HEK293 (cell line): ENCODE data around the gene KRTAP10-1.

Source experiments
- CTCF ChIA-PET: fragments of 350-600 bp; formaldehyde crosslinking; extraction: SDS; loops from one replicate; lab custom pipeline; 2021; ENCODE audit warnings: antibody characterized with exemption; lab: Yijun Ruan, JAX
- POLR2A ChIA-PET: fragments of 300-600 bp; formaldehyde crosslinking; extraction: SDS; loops from one replicate; lab custom pipeline; 2020; ENCODE audit warnings: antibody characterized with exemption, inconsistent platforms; lab: Yijun Ruan, JAX
- H3K27ac ChIP-seq: fragments of 200-500 bp; sonication (Bioruptor generic); 2 replicates; pipeline ENCODE4 v1.5.1; 2014; ENCODE audit warnings: low read depth, low read length, control low read depth, inconsistent platforms; ENCODE audit errors: extremely low read depth
- H3K36me3 ChIP-seq, 2 experiments: fragments of 200-500 bp in 1 of 2; sonication (Bioruptor generic) in 1 of 2; 1 replicate in 1 of 2; 2 replicates in 1 of 2; pipeline ENCODE4 v1.5.1; 2014 to 2017; ENCODE audit warnings: inconsistent platforms in 2 of 2, low read length in 2 of 2; ENCODE audit not compliant: control insufficient read depth in 2 of 2, insufficient read depth in 1 of 2
- H3K4me1 ChIP-seq: fragments of 200-500 bp; sonication (Bioruptor generic); 2 replicates; pipeline ENCODE4 v1.5.1; 2014; ENCODE audit warnings: mild to moderate bottlenecking, low read length, inconsistent platforms; ENCODE audit not compliant: control insufficient read depth, insufficient read depth
- H3K4me3 ChIP-seq: 2 replicates; pipeline ENCODE4 v1.5.1; 2011; ENCODE audit warnings: low read depth, mild to moderate bottlenecking, control low read depth, low read length, moderate library complexity
- H3K9me3 ChIP-seq: fragments of 200-500 bp; sonication (Bioruptor generic); 2 replicates; pipeline ENCODE4 v1.5.1; 2014; ENCODE audit warnings: low read depth, low read length, inconsistent platforms; ENCODE audit not compliant: control insufficient read depth, insufficient read depth
- BCL6B ChIP-seq: fragments of 450-650 bp; formaldehyde crosslinking; IDR thresholded peaks from 2 replicates; pipeline ENCODE4 v1.5.1; 2017; ENCODE audit warnings: missing biosample characterization, missing genetic modification characterization
- KLF7 ChIP-seq: fragments of 450-650 bp; formaldehyde crosslinking; IDR thresholded peaks from 2 replicates; pipeline ENCODE4 v1.5.1; 2016; ENCODE audit warnings: missing biosample characterization, missing genetic modification characterization, borderline replicate concordance
- MEIS1 ChIP-seq: sonication (generic); formaldehyde crosslinking; IDR thresholded peaks from 2 replicates; pipeline ENCODE4 v1.8.1; 2022; ENCODE audit warnings: missing genetic modification reagents, mild to moderate bottlenecking, borderline replicate concordance
- PRDM10 ChIP-seq: fragments of 450-650 bp; formaldehyde crosslinking; IDR thresholded peaks from 2 replicates; pipeline ENCODE4 v1.5.1; 2016; ENCODE audit warnings: missing biosample characterization, missing genetic modification characterization
- PRDM4 ChIP-seq: fragments of 450-650 bp; formaldehyde crosslinking; IDR thresholded peaks from 2 replicates; pipeline ENCODE4 v1.5.1; 2017; ENCODE audit warnings: missing biosample characterization, missing genetic modification characterization
- PRDM6 ChIP-seq: fragments of 450-650 bp; formaldehyde crosslinking; IDR thresholded peaks from 2 replicates; pipeline ENCODE4 v1.5.1; 2017; ENCODE audit warnings: missing biosample characterization, missing genetic modification characterization
- SALL2 ChIP-seq: fragments of 450-650 bp; formaldehyde crosslinking; IDR thresholded peaks from 2 replicates; pipeline ENCODE4 v1.5.0; 2017; ENCODE audit warnings: missing biosample characterization, mild to moderate bottlenecking, missing genetic modification characterization, borderline replicate concordance
- SP2 ChIP-seq: fragments of 450-650 bp; formaldehyde crosslinking; IDR thresholded peaks from 2 replicates; pipeline ENCODE4 v1.5.1; 2016; ENCODE audit warnings: missing biosample characterization, missing genetic modification characterization
- ZBTB1 ChIP-seq: fragments of 450-650 bp; formaldehyde crosslinking; IDR thresholded peaks from 2 replicates; pipeline ENCODE4 v1.5.1; 2016; ENCODE audit warnings: missing biosample characterization, missing genetic modification characterization
- ZBTB17 ChIP-seq: fragments of 450-650 bp; formaldehyde crosslinking; IDR thresholded peaks from 2 replicates; pipeline ENCODE4 v1.5.1; 2016; ENCODE audit warnings: missing biosample characterization, missing genetic modification characterization
- ZBTB21 ChIP-seq: fragments of 450-650 bp; formaldehyde crosslinking; IDR thresholded peaks from 2 replicates; pipeline ENCODE4 v1.5.1; 2017; ENCODE audit warnings: missing biosample characterization, missing genetic modification characterization
- ZBTB8A ChIP-seq: fragments of 450-650 bp; formaldehyde crosslinking; IDR thresholded peaks from 2 replicates; pipeline ENCODE4 v1.5.1; 2016; ENCODE audit warnings: missing biosample characterization, missing genetic modification characterization
- ZFP3 ChIP-seq: fragments of 450-650 bp; formaldehyde crosslinking; IDR thresholded peaks from 2 replicates; pipeline ENCODE4 v1.5.1; 2016; ENCODE audit warnings: low read depth, missing biosample characterization, missing genetic modification characterization
- ZIC2 ChIP-seq: fragments of 450-650 bp; formaldehyde crosslinking; IDR thresholded peaks from 2 replicates; pipeline ENCODE4 v1.5.1; 2016; ENCODE audit warnings: missing biosample characterization, missing genetic modification characterization
- ZNF138 ChIP-seq: fragments of 450-650 bp; formaldehyde crosslinking; IDR thresholded peaks from 2 replicates; pipeline ENCODE4 v1.5.1; 2016; ENCODE audit warnings: missing biosample characterization, missing genetic modification characterization, borderline replicate concordance
- ZNF223 ChIP-seq: fragments of 450-650 bp; formaldehyde crosslinking; IDR thresholded peaks from 2 replicates; pipeline ENCODE4 v1.5.1; 2016; ENCODE audit warnings: missing biosample characterization, missing genetic modification characterization
- ZNF274 ChIP-seq, 2 experiments: fragments of 200-500 bp in 1 of 2; fragments of 450-650 bp in 1 of 2; sonication (Bioruptor generic) in 1 of 2; formaldehyde crosslinking in 1 of 2; IDR thresholded peaks; 2 replicates each; pipeline versions ENCODE4 v1.5.1 to v1.6.1; 2014 to 2016; ENCODE audit warnings: borderline replicate concordance in 1 of 2, inconsistent platforms in 1 of 2, low read length in 1 of 2, missing biosample characterization in 1 of 2, missing genetic modification characterization in 1 of 2
- ZNF324 ChIP-seq: fragments of 450-650 bp; formaldehyde crosslinking; IDR thresholded peaks from 2 replicates; pipeline ENCODE4 v1.5.1; 2016; ENCODE audit warnings: missing biosample characterization, missing genetic modification characterization
- ZNF391 ChIP-seq: fragments of 450-650 bp; formaldehyde crosslinking; IDR thresholded peaks from 2 replicates; pipeline ENCODE4 v1.5.1; 2016; ENCODE audit warnings: low read depth, missing biosample characterization, missing genetic modification characterization, borderline replicate concordance
- ZNF529 ChIP-seq: fragments of 450-650 bp; formaldehyde crosslinking; IDR thresholded peaks from 2 replicates; pipeline ENCODE4 v1.5.1; 2017; ENCODE audit warnings: missing genetic modification characterization, missing biosample characterization; ENCODE audit not compliant: insufficient replicate concordance
- ZSCAN18 ChIP-seq: fragments of 450-650 bp; formaldehyde crosslinking; IDR thresholded peaks from 2 replicates; pipeline ENCODE4 v1.5.1; 2016; ENCODE audit warnings: missing biosample characterization, missing genetic modification characterization

The KRTAP10-1 gene

GRCh38 chr21:44529503-44530125 is 10.4 kb downstream of the KRTAP10-1 start:
- H3K27ac ChIP-seq: no peak overlapping the region
- H3K4me3 ChIP-seq: no peak overlapping the region
- no peaks in the 10 kb centered on the region for H3K4me1 ChIP-seq
- no peaks in the 10 kb centered on the region for H3K9me3 ChIP-seq
- no peaks in the 10 kb centered on the region for H3K36me3 ChIP-seq
- POLR2A ChIA-PET: no interaction called here
- TF ChIP-seq ZIC2 (tag by site-specific recombination): peak; percentile 74
- no peak for TF ChIP-seq ZSCAN18 (tag by site-specific recombination)
- CTCF ChIA-PET: interaction anchor here (0.9 kb wide), 1 partner anchor 19 kb away, joined by 3 read pairs; no protein-coding TSS in a partner anchor

- H3K4me1 ChIP-seq: no peaks in the 10 kb centered on the region
- TF ChIP-seq ZNF529 (tag by site-specific recombination): no peak
- TF ChIP-seq ZNF324 (tag by site-specific recombination): no peak
- TF ChIP-seq KLF7: no peak
- TF ChIP-seq SALL2: no peak
- no peak for TF ChIP-seq ZBTB17 (tag by site-specific recombination)
- TF ChIP-seq PRDM4 (tag by site-specific recombination): no peak
- TF ChIP-seq PRDM10 (tag by site-specific recombination): no peak
- no peak for TF ChIP-seq ZNF223 (tag by site-specific recombination)
- TF ChIP-seq ZBTB8A (tag by site-specific recombination): no peak
- TF ChIP-seq PRDM6: no peak
- no peak for TF ChIP-seq ZBTB1 (tag by site-specific recombination)
- no peak for TF ChIP-seq ZFP3 (tag by site-specific recombination)
- TF ChIP-seq BCL6B (tag by site-specific recombination): no peak
- TF ChIP-seq ZNF391 (tag by site-specific recombination): no peak
- no peak for TF ChIP-seq SP2 (tag by site-specific recombination)
- no peak for TF ChIP-seq ZNF274 (IDR thresholded peaks at IDR 0.05; ENCODE audit: low read length)
- no peak for TF ChIP-seq ZNF274 (tag by site-specific recombination; IDR thresholded peaks at IDR 0.05; ENCODE audit: borderline replicate concordance)
- TF ChIP-seq ZBTB21 (tag by site-specific recombination): no peak
- no peak for TF ChIP-seq MEIS1 (CRISPR knock-in tag)
- no peak for TF ChIP-seq ZNF138
- H3K9me3 ChIP-seq: no peaks in the 10 kb centered on the region
- H3K27ac ChIP-seq: no peak overlapping the region
- POLR2A ChIA-PET: no interaction called here
- H3K4me3 ChIP-seq: no peak overlapping the region
- CTCF ChIA-PET: no interaction called here
- no peaks in the 10 kb centered on the region for H3K36me3 ChIP-seq
Measured at GRCh38 chr21:44529011-44529421, 11.0 kb downstream of the KRTAP10-1 start.
